ENCODE measurements around the gene ADH5.
"Not testable (repeated sequence)": the region's sequence is repeated elsewhere in the genome, so short reads cannot be mapped to it uniquely, and the experiment has no call there.

The ADH5 gene

DNA sequence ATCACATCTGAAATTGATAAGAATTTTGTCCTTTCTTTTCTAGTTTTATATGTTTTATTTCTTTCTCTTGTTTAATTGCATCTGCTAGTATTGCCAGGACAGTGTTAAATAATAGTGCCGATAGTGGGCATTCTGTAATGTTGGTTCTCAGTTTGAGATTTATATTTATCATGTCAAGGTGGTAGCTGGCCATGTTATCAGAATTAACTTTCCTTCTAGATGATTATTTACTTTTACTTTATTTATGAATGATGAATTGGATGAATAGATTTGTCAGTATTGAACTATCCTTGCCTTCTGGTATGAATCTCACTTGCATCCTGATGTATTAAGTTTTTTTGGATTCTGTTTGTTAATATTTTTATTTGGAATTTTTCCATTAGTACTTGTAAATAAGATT lies 50.4 kb downstream of the ADH5 start:
- no peak for DNase-seq (ENCODE audit: low spot score)
- H3K4me1 Mint-ChIP-seq (ENCODE audit: low read depth), result peaks cover 6% of the 10 kb centered on the region
- H3K27me3 Mint-ChIP-seq (ENCODE audit: low read depth), result no peaks in the 10 kb centered on the region
- H3K27ac Mint-ChIP-seq, result no peak overlapping the region
- H3K36me3 Mint-ChIP-seq (ENCODE audit: low read depth), result peaks cover 69% of the 10 kb centered on the region
- H3K9me3 Mint-ChIP-seq, result peaks cover 35% of the 10 kb centered on the region
- H3K4me3 Mint-ChIP-seq, result no peak overlapping the region

DNA sequence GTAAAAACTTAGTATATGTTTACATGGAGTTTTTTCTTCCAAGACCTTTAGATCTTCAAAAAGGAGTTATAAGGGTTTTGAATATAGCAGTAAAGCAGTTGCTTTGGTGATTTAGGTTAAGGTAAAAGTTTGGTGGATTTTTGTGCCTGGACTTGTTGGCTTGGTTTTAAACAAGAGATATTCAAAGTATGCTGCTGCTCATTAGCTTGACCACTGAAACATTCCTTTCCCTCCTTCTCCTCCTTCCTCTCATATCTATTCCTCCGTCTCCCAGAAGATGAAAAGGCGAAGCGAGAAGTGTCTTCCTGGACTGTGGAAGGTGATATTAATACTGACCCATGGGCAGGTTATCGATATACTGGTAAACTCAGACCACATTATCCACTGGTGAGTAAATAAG lies 54.6 kb downstream of the ADH5 start:
- no peak overlapping the region for H3K27ac Mint-ChIP-seq
- peaks cover 62% of the 10 kb centered on the region for H3K36me3 Mint-ChIP-seq (ENCODE audit: low read depth)
- no peak for DNase-seq (ENCODE audit: low spot score)
- H3K4me3 Mint-ChIP-seq, result no peak overlapping the region
- H3K4me1 Mint-ChIP-seq (ENCODE audit: low read depth), result peaks cover 17% of the 10 kb centered on the region
- H3K9me3 Mint-ChIP-seq, result peaks cover 23% of the 10 kb centered on the region
- no peaks in the 10 kb centered on the region for H3K27me3 Mint-ChIP-seq (ENCODE audit: low read depth)

DNA sequence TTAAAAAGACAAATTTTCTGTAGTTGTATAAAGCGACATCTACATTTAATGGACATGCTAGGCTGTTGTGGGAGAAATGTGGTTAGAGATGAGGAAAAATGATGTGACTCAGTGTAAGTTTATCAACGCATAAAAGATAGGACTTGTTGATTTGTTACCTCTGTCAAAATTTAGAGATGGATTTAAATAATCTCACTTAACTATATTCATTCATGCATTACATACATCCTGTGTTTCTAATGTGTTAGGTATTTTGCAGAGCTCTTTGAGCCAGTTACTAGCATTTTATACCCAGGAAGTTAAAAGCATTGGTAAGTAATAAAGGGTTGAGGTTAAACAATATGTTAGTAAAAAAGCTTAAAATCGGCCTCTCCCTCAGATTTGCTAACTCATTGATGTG lies 58.7 kb downstream of the ADH5 start:
- Mint-ChIP-seq H3K27ac (no peak overlapping the region), H3K4me3 (no peak overlapping the region), H3K4me1 (ENCODE audit: low read depth) (peaks cover 27% of the 10 kb centered on the region), H3K9me3 (no peaks in the 10 kb centered on the region), H3K36me3 (ENCODE audit: low read depth) (peaks cover 30% of the 10 kb centered on the region), H3K27me3 (ENCODE audit: low read depth) (no peaks in the 10 kb centered on the region)
- DNase-seq (ENCODE audit: low spot score), result no peak

DNA sequence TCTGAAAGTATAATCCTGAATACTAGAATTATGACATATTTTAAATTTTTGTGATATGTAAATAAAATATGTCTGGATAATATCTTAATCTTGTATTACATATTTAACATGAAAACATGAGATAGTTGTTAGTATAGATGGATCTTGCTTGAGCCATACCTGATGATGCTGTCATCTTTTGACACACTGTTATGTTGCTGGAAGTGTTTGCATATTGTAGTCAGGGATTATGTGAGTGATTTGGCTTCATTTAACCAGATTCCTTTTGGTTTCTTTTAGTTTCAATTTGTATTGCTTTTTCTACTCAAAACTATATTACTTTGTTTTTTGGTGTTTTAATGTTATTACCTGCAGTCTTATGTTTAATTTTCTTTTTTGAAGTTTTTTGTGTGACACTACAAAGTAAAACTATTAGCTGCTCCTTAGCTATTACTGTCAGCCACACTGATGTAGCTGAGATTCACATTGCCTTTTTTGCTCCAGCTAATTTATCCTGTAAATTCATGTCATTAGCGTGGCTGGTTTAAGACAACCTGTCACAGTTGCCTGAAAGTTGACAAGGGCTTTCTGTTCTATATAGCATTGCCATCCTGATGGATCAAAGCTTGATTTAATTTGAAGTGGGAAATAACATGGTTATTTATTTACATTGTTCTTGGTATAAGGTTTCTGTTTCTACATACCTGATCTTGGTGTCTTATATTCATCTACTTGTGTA lies 59.4 kb downstream of the ADH5 start:
- no peaks in the 10 kb centered on the region for H3K9me3 Mint-ChIP-seq
- H3K4me1 Mint-ChIP-seq (ENCODE audit: low read depth), result peaks cover 34% of the 10 kb centered on the region
- H3K27ac Mint-ChIP-seq, result no peak overlapping the region
- peaks cover 26% of the 10 kb centered on the region for H3K36me3 Mint-ChIP-seq (ENCODE audit: low read depth)
- H3K4me3 Mint-ChIP-seq, result no peak overlapping the region
- no peaks in the 10 kb centered on the region for H3K27me3 Mint-ChIP-seq (ENCODE audit: low read depth)
- no peak for DNase-seq (ENCODE audit: low spot score)

DNA sequence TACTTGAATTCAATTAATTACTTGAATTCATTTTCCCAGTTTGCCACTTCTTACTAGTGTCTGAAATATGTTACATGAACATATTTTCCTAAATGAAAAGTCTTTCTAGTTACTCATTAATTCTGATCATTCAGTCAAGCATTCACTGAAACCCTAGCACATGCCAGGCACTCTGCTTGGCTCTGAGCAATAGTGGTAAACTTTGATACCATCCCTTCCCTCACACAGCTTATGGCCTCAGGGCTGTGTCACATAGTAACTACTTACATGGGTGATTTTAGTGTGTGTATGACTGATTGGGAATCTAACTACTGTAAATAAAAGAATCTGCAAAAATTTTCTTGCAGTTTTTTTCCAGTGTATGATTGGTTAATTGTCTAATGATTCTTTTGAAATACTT lies 60.4 kb downstream of the ADH5 start:
- no peak overlapping the region for H3K4me3 Mint-ChIP-seq
- H3K9me3 Mint-ChIP-seq, result no peaks in the 10 kb centered on the region
- H3K4me1 Mint-ChIP-seq (ENCODE audit: low read depth), result peaks cover 40% of the 10 kb centered on the region
- peaks cover 19% of the 10 kb centered on the region for H3K36me3 Mint-ChIP-seq (ENCODE audit: low read depth)
- DNase-seq (ENCODE audit: low spot score), result no peak
- H3K27me3 Mint-ChIP-seq (ENCODE audit: low read depth), result no peaks in the 10 kb centered on the region
- H3K27ac Mint-ChIP-seq, result no peak overlapping the region

DNA sequence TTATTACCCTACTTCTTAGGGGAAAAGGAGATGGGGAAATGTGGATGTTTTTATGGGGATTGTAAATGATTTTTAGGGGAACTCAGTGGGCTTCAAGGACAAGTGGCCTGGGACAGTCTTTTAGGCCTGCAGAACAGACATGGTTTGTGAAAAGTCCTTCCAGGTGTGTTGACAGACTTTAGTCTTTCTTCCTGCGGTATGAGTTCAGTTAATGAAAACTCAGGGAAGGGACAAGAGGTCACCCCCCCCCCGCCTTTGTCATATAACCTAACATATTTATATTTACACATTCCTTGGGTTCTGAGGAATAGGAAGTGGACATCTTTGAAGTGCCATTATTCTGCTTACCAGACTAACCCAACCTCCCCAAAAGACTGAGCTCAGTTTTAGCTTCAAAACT lies 61.3 kb downstream of the ADH5 start:
- Mint-ChIP-seq H3K27me3 (ENCODE audit: low read depth) (no peaks in the 10 kb centered on the region), H3K9me3 (no peaks in the 10 kb centered on the region), H3K36me3 (ENCODE audit: low read depth) (peaks cover 20% of the 10 kb centered on the region), H3K4me3 (no peak overlapping the region), H3K27ac (no peak overlapping the region), H3K4me1 (ENCODE audit: low read depth) (peaks cover 40% of the 10 kb centered on the region)
- DNase-seq (ENCODE audit: low spot score), result no peak

DNA sequence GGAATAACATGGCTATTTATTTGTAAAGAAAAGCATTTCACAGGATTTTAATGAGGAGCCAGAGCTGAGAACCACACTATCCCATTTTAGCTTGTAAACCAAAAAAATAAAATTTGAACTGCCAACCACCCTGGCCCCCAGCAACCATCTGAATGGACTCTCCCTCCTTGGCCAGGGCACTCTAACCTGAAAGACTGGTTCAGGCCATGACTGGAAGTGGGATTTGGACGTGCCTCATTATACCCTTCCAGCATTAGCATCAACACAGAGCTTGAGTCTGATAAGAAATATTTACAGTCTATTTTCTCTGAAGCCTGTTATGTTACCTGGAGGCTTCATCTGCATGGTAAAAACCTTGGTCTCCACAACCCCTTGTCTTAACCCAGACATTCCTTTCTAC lies 63.1 kb downstream of the ADH5 start:
- no peak overlapping the region for H3K27ac Mint-ChIP-seq
- H3K9me3 Mint-ChIP-seq, result peaks cover 10% of the 10 kb centered on the region
- peaks cover 26% of the 10 kb centered on the region for H3K36me3 Mint-ChIP-seq (ENCODE audit: low read depth)
- DNase-seq (ENCODE audit: low spot score), result no peak
- peaks cover 37% of the 10 kb centered on the region for H3K4me1 Mint-ChIP-seq (ENCODE audit: low read depth)
- no peaks in the 10 kb centered on the region for H3K27me3 Mint-ChIP-seq (ENCODE audit: low read depth)
- H3K4me3 Mint-ChIP-seq, result no peak overlapping the region

DNA sequence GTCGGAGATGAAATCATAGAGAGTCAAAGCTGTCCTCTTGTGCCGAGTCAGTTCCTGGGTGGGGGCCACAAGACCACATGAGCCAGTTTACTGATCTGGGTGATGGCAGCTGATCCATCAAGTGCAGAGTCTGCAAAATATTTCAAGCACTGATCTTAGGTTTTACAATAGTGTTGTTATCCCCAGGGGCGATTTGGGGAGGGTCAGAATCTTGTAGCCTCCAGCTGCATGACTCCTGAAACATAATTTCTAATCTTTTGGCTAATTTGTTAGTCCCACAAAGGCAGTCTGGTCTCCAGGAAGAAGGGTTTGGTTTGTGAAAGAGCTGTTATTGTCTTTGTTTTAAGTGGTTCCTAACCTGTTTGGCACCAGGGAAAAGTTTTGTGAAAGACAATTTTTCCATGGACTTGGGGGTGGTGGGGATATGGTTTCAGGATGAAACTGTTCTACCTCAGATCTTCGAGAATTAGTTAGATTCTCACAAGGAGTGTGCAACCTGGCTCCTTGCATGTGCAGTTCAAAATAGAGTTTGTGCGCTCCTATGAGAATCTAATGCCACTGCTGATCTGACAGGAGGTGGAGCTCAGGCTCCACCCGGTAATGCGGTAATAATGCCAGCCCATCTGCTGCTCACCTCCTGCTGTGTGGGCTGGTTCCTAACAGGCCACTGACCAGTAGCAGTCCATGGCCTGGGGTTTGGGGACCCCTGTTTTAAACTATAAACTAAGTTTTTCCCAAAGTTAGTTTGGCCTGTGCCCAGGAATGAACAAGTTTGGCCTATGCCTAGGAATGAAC lies 63.9 kb downstream of the ADH5 start:
- peaks cover 30% of the 10 kb centered on the region for H3K4me1 Mint-ChIP-seq (ENCODE audit: low read depth)
- H3K4me3 Mint-ChIP-seq, result no peak overlapping the region
- peaks cover 18% of the 10 kb centered on the region for H3K9me3 Mint-ChIP-seq
- no peak overlapping the region for H3K27ac Mint-ChIP-seq
- H3K27me3 Mint-ChIP-seq (ENCODE audit: low read depth), result no peaks in the 10 kb centered on the region
- DNase-seq (ENCODE audit: low spot score), result no peak
- H3K36me3 Mint-ChIP-seq (ENCODE audit: low read depth), result peaks cover 29% of the 10 kb centered on the region

DNA sequence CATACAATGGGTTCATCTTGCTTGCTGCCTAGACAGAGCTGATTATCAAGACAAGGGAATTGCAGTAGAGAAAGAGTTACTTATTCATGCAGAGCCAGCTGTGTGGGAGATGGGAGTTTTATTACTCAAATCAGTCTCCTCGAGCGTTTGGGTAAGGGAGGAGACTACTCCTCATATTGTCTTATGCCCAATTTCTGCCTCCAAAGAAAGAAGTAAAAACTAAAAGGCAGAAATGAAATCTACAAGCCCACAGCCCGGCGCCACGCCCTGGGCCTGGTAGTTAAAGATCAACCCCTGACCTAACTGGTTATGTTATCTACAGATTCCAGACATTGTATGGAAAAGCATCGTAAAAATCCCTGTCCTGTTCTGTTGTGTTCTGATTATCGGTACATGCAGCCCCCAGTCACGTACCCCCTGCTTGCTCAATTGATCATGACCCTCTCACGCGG lies 64.8 kb downstream of the ADH5 start:
- not testable (repeated sequence) for DNase-seq (ENCODE audit: low spot score)
- H3K9me3 Mint-ChIP-seq, result peaks cover 22% of the 10 kb centered on the region

DNA sequence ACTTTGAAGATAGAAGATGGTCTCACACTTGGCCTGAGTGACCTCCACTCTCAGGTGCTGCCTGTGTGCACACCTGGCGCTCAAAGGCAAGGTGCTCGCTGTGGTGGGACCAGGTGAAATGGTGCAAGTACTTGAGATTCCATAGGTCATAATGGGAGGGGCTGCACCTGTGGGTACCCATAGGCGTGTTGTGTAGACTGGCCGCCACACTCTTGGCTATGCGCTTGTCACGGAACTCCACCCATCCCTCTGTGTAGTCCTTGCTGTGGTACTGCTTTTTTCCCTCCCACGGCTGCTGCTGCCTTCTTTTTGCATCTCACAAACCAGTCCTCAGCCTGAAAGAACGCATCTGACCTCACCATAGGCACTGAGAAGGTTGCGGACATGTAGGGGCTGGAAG lies 66.0 kb downstream of the ADH5 start:
- no peak overlapping the region for H3K27ac Mint-ChIP-seq
- peaks cover 27% of the 10 kb centered on the region for H3K9me3 Mint-ChIP-seq
- no peaks in the 10 kb centered on the region for H3K27me3 Mint-ChIP-seq (ENCODE audit: low read depth)
- H3K4me3 Mint-ChIP-seq, result no peak overlapping the region
- peaks cover 28% of the 10 kb centered on the region for H3K36me3 Mint-ChIP-seq (ENCODE audit: low read depth)
- DNase-seq (ENCODE audit: low spot score), result no peak
- peaks cover 19% of the 10 kb centered on the region for H3K4me1 Mint-ChIP-seq (ENCODE audit: low read depth)

More for the DNA sequence above, 64.8 kb downstream of the ADH5 start:
- H3K4me3 Mint-ChIP-seq; H3K27me3 Mint-ChIP-seq (ENCODE audit: low read depth); H3K27ac Mint-ChIP-seq: not testable (repeated sequence)
- H3K36me3 Mint-ChIP-seq (ENCODE audit: low read depth), result peaks cover 26% of the 10 kb centered on the region
- H3K4me1 Mint-ChIP-seq (ENCODE audit: low read depth), result peaks cover 23% of the 10 kb centered on the region

DNA sequence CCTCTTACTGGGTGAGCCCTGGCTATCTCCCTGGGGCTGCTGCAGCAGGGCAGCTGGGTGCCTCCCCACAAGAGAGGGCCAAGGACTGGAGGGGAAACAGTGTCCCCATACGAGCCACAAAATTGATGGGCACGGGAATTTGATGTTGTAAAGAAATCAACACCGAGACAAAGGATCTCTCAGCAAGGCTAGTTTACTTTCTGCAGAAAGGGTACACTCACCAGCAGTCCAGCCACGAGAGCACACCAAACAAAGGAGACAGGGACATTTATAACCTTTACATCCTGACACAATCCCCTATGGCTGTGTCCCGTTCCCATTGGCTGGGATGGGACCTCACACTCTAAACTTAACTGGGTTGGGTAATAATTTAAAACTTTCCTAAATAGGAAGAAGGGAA lies 67.2 kb downstream of the ADH5 start:
- no peak overlapping the region for H3K4me3 Mint-ChIP-seq
- peaks cover 27% of the 10 kb centered on the region for H3K9me3 Mint-ChIP-seq
- no peak for DNase-seq (ENCODE audit: low spot score)
- peaks cover 12% of the 10 kb centered on the region for H3K4me1 Mint-ChIP-seq (ENCODE audit: low read depth)
- no peaks in the 10 kb centered on the region for H3K27me3 Mint-ChIP-seq (ENCODE audit: low read depth)
- H3K36me3 Mint-ChIP-seq (ENCODE audit: low read depth), result peaks cover 28% of the 10 kb centered on the region
- no peak overlapping the region for H3K27ac Mint-ChIP-seq

All from T-helper 2 cell treated with Interferon-gamma antibody and Interleukin-4, amounts not matched to agents 5 μg/mL and 100 μg/mL, for 36 hours (primary cell).